Measurements from ENCODE around the gene CD244.

The CD244 gene

DNA sequence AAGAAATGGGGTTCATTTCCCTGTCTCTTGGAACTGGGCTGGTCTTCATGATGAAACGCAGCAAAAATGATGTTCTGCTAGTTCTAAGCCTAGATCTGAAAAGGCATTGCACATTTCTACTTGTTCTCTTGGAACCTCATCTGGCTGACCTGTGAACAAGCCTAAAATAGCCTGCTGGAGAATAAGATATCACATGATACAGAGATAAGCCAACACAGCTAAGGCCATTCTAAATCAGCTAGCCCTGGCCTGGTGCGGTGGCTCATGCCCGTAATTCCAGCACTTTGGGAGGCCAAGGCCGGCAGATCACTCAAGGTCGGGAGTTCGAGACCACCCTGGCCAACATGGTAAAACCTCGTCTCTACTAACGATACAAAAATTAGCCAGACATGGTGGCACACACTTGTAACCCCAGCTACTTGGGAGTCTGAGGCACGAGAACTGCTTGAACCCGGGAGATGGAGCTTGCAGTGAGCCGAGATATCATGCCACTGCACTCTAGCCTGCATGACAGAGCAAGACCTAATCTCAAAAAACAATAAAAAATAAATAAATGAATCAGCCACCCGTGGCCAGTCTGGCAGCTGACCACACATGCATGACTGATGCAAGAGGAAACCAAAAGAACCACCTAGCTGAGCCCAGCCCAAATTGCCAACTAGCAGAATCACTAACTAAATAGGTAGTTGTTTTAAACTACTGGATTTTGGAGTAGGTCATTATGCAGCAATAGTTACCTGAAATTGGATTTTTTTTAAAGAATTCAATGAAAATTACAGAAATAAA is 18.0 kb downstream of the CD244 start:
- DNase-seq: no peak

DNA sequence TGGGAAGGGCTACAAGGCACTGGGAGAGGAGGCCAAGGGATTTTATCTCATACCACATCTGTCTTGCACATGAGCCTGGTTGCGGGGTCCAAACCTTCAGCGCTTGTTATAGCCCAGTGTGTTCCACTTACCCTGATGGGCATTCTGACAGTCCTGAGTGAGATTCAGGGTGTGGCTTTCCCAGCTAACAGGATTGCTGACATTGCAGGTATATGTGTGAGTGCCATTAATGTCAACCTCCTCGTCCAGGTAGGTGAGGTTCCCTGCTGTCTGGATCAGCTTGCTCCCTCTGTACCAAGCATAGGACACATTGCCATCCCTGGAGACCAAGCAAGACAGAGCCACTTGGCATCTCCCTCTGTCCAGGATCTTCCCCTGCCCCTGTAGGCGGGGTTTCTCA is 21.6 kb downstream of the CD244 start:
- DNase-seq: no peak

DNA sequence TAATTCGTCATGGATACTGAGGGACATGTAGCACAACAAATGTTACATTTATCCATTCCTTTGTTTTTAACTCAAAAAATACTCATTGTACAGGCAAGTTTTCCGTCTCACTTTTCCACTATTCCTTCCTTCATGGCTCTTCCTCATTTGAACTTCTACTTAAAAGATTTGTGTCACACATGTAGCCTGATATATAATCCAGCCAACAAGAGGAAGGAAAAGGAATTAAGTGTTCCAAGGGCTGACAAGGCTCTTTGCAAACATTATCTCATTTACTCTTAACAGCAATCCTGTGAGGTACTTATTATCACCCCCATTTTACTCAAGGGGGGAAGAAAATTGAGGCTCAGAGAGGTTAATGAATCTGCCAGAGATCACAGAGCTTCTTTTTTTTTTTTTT is 22.9 kb downstream of the CD244 start:
- DNase-seq: no peak

DNA sequence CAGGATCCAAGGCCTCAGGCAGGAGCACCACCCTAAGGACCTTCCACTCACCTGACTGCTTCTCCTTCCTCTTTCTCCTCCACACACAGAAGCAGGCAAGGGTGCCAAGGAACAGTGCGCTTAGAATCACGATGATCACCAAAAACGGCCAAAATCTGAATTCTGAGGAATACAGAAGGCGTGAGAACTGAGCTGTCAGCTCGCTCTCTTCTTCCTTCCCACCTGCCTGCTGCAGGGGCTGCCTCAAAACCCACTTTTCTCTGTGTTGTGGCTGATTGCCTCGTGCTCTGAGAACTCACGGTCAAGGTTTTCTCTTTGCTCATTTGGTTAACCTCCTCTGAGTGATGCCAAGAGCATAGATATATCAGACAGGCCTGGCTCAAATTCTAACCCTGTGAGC is 23.8 kb downstream of the CD244 start:
- DNase-seq: no peak

DNA sequence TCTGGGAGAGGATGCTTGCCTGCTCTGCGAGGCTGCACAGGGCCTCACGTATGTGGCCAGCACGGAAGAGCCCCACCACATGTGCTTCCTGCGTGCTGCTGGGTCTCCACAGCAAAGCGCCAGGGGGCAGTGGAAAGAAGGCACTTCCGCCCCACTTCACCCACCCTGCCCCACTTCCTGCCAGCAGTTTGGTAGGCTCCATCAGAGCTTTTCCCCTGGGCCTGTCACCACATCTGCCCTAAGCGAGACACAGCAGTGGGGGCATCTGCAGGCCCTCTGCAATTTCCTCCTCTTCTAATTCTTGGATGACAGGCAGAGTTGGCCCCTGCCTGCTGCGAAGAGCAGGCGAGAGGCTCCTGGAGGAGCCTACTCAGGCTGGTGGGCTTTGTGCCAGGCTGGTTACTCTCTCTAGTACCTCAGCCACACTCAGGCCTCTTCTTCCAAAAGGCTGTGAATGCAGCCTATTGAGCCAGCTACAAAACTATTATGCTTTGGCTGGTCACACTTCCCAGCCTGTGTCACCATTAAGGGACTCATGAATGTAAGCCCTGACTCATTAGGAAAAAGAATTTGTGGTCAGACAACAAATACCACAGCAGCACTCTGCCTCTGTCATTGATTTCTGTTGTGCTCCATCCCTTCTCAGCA is 25.0 kb downstream of the CD244 start:
- DNase-seq: peak; percentile 76

GRCh38 chr1:160836981-160837557 is 25.6 kb downstream of the CD244 start:
- no peak for DNase-seq

DNA sequence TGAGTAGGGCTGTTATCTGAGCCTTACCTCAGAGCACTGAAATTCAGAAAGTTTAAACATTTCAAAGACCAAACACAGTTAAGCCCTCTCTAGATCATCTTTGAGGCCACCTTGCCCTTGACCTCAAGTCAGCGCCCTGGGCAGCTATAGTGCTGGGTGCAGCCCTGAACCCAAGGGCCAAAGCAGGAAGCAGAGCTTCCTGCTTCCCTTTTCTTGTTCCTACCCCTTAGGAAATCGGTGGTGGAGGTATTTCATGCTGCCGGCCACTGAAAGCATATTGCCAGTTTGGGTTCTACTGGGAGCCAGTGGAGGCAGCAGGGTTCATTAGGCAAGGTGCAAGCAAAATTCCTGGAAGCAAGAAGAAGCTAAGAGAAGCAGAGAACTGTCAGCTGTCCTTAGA is 26.1 kb downstream of the CD244 start:
- DNase-seq: no peak

DNA sequence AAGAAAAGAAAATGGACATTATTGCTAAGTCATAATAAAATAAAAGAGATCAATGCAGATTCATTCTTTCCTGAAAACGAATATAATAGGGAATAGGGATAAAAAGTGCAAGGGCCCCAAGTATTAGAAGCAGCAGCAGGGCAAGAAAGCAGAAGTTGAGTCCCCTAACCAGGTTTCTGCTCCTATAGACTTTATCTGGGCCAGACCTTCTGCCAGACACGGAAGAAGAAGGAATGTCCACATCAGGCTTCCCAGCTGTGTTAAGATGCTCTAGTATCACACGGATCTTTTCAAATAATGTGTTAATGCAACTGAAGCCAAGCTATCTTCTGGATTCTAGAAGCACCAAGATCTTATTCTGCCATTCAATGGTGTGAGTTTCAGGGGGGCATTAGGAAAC is 26.9 kb downstream of the CD244 start:
- DNase-seq: no peak

GRCh38 chr1:160834945-160835565 is 27.6 kb downstream of the CD244 start:
- peak; percentile 24 for DNase-seq

GRCh38 chr1:160830321-160831153 is 32.1 kb downstream of the CD244 start:
- DNase-seq: peak; percentile 81

- DNase-seq: no peak
Observed at GRCh38 chr1:160829766-160830165, 32.9 kb downstream of the CD244 start.

- DNase-seq: no peak
Observed at GRCh38 chr1:160827418-160827817, 35.3 kb downstream of the CD244 start.

DNA sequence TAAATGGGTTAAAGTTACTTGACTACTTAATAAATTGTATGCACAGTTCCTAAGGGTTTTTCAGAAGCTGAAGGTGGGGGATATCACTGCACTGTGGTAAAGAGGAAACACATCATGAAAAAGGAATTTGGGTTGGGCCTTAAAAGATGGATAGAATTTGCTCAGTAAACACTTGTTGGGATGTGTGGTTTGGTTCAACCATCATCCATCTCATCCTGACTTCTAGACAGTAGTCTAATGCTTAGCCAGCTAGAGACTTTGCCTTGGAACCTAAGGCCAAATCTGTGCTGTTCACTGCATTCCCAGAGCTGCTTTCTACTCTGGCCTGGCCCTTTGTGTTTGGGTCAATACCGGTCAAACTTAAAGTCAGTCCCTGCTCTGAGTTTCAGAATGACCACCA is 36.1 kb downstream of the CD244 start:
- no peak for DNase-seq

DNA sequence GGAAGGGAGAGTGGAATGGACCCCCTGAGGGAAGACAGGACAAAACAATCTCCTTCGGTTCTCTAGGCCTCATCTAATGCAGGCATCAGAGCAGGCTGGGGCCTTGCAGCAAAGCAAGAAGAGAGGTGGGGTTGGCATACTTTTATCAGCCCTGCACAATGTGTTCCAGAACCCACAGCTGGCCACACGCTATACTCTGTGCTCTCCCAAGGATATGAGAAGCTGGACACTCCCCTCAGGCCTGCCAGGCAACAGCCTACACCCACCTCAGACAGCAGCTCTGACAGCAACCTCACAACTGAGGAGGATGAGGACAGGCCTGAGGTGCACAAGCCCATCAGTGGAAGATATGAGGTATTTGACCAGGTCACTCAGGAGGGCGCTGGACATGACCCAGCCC is 39.4 kb downstream of the CD244 start:
- DNase-seq: no peak

DNA sequence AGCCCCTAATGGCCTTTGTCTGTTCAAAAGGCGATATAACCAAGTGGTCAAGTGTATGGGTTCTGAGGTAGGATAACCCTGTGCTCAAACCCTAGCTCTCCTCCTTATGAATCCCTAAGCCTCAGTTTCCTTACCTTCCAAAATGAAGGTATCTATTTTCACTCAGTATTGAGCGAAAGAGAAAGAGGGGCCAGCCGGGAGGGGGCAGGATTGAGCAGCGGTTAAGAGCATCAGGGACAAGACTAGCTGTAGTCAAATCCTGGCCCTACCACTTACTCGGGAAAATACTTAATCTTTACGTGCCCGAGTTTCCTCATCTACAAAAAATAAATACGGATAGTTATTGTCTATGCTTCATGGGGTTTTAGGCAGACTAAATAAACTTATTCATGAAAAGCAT is 41.1 kb downstream of the CD244 start:
- DNase-seq: no peak

DNA sequence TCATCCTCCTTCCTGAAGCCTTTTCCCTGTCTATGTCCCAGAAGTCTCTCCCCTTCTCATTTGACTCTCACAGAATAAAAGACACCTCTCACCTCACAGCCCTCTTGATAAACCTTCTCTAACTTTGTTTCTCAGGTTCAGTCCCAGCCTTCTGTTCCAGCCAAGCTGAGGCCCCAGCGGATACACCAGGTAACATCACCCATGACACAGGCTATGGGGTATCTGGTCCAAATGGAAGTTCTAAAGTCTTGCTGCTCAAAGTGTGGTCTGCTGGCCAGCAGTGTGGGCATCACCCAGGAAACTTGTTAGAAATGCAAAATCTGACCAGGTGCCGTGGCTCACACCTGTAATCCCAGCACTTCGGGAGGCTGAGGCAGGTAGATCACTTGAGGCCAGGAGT is 43.5 kb downstream of the CD244 start:
- DNase-seq: no peak

- DNase-seq: no peak
Observed at GRCh38 chr1:160818207-160818937, 44.3 kb downstream of the CD244 start.

- DNase-seq: no peak
Observed at GRCh38 chr1:160814856-160815255, 47.8 kb downstream of the CD244 start.

DNA sequence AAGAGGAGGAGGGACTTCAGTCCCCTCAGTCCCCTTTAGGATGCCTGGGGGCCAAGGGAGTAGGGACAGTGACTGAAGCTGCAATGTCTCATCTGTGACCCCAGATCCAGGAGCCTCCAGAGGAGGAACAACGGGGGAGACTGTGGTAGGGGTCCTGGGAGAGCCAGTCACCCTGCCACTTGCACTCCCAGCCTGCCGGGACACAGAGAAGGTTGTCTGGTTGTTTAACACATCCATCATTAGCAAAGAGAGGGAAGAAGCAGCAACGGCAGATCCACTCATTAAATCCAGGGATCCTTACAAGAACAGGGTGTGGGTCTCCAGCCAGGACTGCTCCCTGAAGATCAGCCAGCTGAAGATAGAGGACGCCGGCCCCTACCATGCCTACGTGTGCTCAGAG is 48.4 kb downstream of the CD244 start:
- DNase-seq: no peak

- no peak for DNase-seq
Observed at GRCh38 chr1:160813215-160813614, 49.5 kb downstream of the CD244 start.

- DNase-seq: no peak
Observed at GRCh38 chr1:160811147-160811546, 51.5 kb downstream of the CD244 start.

GRCh38 chr1:160810486-160810885 is 52.2 kb downstream of the CD244 start:
- DNase-seq: no peak
